Heart left ventricle (tissue), 16 donors: ENCODE data around the gene PAEP. TPM values are rescaled to one million over a fixed set of nuclear protein-coding genes. Genes with fewer than 3 reads are reported as not detected.

Experiments used
- ATAC-seq, 4 donors: fragments of 200-7000 bp; cut with Tn5 transposase; one replicate each; pipeline ENCODE4 v1.9.1; 2020 to 2022; ENCODE audit warnings: moderate library complexity in 4 of 4, mild to moderate bottlenecking in 3 of 4, moderate number of reproducible peaks in 1 of 4
- DNase-seq, 5 donors: peaks; one replicate each; pipeline ENCODE4 v3.0.0-alpha.2; 2020
- H3K27ac ChIP-seq, 12 donors: fragments of 200-600 bp; sonication (generic) in 4 of 12; one replicate each; pipeline versions ENCODE4 v1.5.0 to v1.8.0; 2016 to 2022; ENCODE audit warnings: mild to moderate bottlenecking in 2 of 12
- H3K27me3 ChIP-seq, 9 donors: fragments of 200-600 bp; sonication (generic) in 2 of 9; one replicate each; pipeline versions ENCODE4 v1.5.1 to v1.8.0; 2016 to 2022; ENCODE audit warnings: mild to moderate bottlenecking in 3 of 9
- H3K36me3 ChIP-seq, 9 donors: fragments of 200-600 bp; sonication (generic) in 2 of 9; one replicate each; pipeline versions ENCODE4 v1.5.0 to v1.8.0; 2018 to 2022; ENCODE audit warnings: mild to moderate bottlenecking in 2 of 9
- H3K4me1 ChIP-seq, 12 donors: fragments of 200-600 bp; sonication (generic) in 4 of 12; one replicate each; pipeline versions ENCODE4 v1.5.0 to v1.8.0; 2016 to 2022; ENCODE audit warnings: mild to moderate bottlenecking in 3 of 12
- H3K4me3 ChIP-seq, 12 donors: fragments of 200-600 bp; sonication (generic) in 4 of 12; one replicate each; pipeline versions ENCODE4 v1.5.0 to v1.8.0; 2017 to 2022; ENCODE audit warnings: mild to moderate bottlenecking in 9 of 12, moderate library complexity in 4 of 12
- H3K9me3 ChIP-seq, 12 donors: fragments of 200-600 bp; sonication (generic) in 4 of 12; one replicate each; pipeline versions ENCODE4 v1.5.0 to v1.8.0; 2016 to 2022; ENCODE audit warnings: mild to moderate bottlenecking in 1 of 12
- CTCF ChIP-seq, 12 donors: fragments of 200-600 bp; sonication (generic) in 4 of 12; IDR thresholded peaks; one replicate each; pipeline versions ENCODE4 v1.5.0 to v1.8.0; 2018 to 2022; ENCODE audit warnings: antibody characterized with exemption in 12 of 12, mild to moderate bottlenecking in 5 of 12
- POLR2A ChIP-seq, 2 donors: fragments of 450-650 bp; IDR thresholded peaks; one replicate each; pipeline ENCODE4 v1.6.1; 2017; ENCODE audit warnings: antibody characterized with exemption in 2 of 2, mild to moderate bottlenecking in 2 of 2, moderate library complexity in 2 of 2
- WGBS, 4 donors: extraction: QIAGEN DNeasy Blood & Tissue Kit in 2 of 4; methylation state at CpG; one replicate each; pipeline versions ENCODE4 v1.1.5 to v1.1.7; 2013 to 2018; 5-methylcytosine and 5-hydroxymethylcytosine counted together
- intact Hi-C, 10 donors: fragments of 100-400 bp; cut with DNase I; formaldehyde crosslinking; loops; one replicate each; pipeline versions ENCODE4 v1.11.1 to v1.14.2; 2022
- polyA plus RNA-seq, 2 donors: library from polyadenylated mRNA; stranded (reverse); fragments of 200-250 nt; gene quantifications; one replicate each; pipeline ENCODE4 v1.2.3, GENCODE V29; 2013
- total RNA-seq, 9 donors: library from RNA; depleted of rRNA in 2 of 9; stranded (reverse); fragments of >200 nt in 2 of 9; fragmentation: NEBNext Ultra II Directional in 3 of 9; extraction: Animal tissue kit (Norgen Biotek cat#: 25700) in 3 of 9; gene quantifications; one replicate each; pipeline versions ENCODE4 v1.1.0 to v1.2.4, GENCODE V29; 2016 to 2023
- donor health status: ischemic (EF 13 %, LVEDD 7.1; RV severe dilation, severe dysfunction).
- donor health status: healthy with polysubstance abuse.
- donor health status: DM: no; HTN: yes; CAD: no.
- donor health status: DM: no; HTN: no; CAD: no.
- donor health status: ischemic (EF 25% LVEDD 6.9; RV normal size, moderate dysfunction).
- donor health status: ischemic (EF 25% LVEDD 5.7; RV mildly dilated, moderate dysfunction).
- donor health status: healthy.
- donor health status: DM: yes; HTN: yes; CAD: no.
- donor health status: ischemic (EF 35%, LVEDD 5.7; RV mildly dilated, moderate dysfunction).
- donor health status: nonischemic (EF 11% LVEDD 7.7; RV severe dilation, severe dysfunction).
- donor health status: DM: yes; HTN: yes; CAD: no.
- donor health status: PGD.
- donor health status: ischemic (EF 29% LVEDD 5.4; RV normal size, mild dysfunction).
- donor health status: nonischemic (EF 23%, LVEDD 6.1; RV moderate dilation, normal function).

PAEP gene
- total and polyA plus RNA-seq, 11 donors = not detected

GRCh38 chr9:135514342-135515082 lies 47.0 kb upstream of the PAEP start:
- Histone ChIP-seq H3K36me3 (no peaks in the 10 kb centered on the region), H3K4me1 (no peaks in the 10 kb centered on the region), H3K4me3 (no peak overlapping the region), H3K9me3 (peaks cover 0 to 10% (median 3%) of the 10 kb centered on the region in 12 donors), H3K27me3 (no peaks in the 10 kb centered on the region), H3K27ac (no peak overlapping the region)
- DNase-seq = peak in 2 of 5 donors; percentile 5 to 26
- intact Hi-C loops = no loop called here
- TF ChIP-seq CTCF (IDR thresholded peaks at IDR 0.05) = no peak
- no peak for TF ChIP-seq POLR2A (IDR thresholded peaks at IDR 0.05)
- 78 to 88% (median 83%) methylated on average over 13 to 17 of the region's 17 CpGs for WGBS, 4 donors
- no peak for ATAC-seq

DNA sequence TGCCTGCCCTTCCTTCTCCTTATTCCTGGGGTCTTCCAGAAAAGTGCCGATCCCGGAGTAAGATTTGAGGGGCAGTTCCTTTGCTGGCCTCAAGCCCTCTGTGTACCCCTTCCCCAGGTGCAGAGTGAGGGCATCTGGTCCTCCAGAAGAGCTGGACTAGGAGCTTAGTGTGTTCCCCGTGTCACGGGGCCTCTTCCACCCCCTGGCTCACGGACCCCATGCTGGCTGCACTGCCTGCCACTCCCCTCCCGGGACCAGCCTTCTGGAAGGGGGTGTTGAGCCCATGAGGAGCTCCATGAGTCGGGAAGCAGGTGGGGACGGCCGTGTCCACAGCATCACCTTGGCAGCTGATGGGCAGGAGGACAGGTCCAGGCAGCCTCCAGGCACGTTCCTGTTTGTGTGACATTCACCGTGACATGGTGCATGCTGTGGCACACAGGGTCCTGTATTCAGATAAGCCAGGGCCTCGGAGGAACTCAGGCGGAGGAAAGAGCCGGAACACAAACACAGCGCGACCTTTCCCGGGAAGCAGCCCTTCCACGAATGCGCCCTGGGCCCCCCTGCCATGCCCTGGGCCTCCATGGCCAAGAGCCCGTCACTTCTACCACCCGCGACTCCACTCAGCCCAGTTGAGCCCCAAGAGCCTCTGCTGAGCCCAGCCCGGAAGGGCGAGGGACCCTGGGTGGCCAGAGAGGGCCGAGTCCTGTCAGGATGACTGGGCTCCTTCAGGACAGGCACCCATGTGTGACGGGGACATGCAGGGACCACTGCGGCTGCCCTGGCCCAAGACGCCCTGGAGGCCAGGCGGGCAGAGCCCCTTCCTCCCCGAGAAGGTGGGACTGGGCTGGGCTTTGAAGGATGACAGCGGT lies 46.2 kb upstream of the PAEP start:
- Histone ChIP-seq H3K27me3 (no peaks in the 10 kb centered on the region), H3K4me1 (no peaks in the 10 kb centered on the region), H3K9me3 (peaks cover 0 to 2% (median 0%) of the 10 kb centered on the region in 12 donors), H3K36me3 (no peaks in the 10 kb centered on the region), H3K27ac (no peak overlapping the region), H3K4me3 (no peak overlapping the region)
- no peak for TF ChIP-seq POLR2A (IDR thresholded peaks at IDR 0.05)
- TF ChIP-seq CTCF (IDR thresholded peaks at IDR 0.05) = no peak
- ATAC-seq (no peak), DNase-seq (peak in 2 of 5 donors; percentile 14 to 47)
- intact Hi-C loops = no loop called here
- WGBS, 4 donors = 81 to 91% (median 85%) methylated on average over 30 to 31 of the region's 31 CpGs

GRCh38 chr9:135516132-135516860 lies 45.3 kb upstream of the PAEP start:
- no peak for TF ChIP-seq POLR2A (IDR thresholded peaks at IDR 0.05)
- TF ChIP-seq CTCF (IDR thresholded peaks at IDR 0.05) = no peak
- no peak overlapping the region for H3K4me3 ChIP-seq
- ATAC-seq (peak in 1 of 4 donors; percentile 79), DNase-seq (peak in 2 of 5 donors; percentile 17 to 45)
- H3K27ac ChIP-seq = no peak overlapping the region
- 63 to 68% (median 65%) methylated on average over 19 to 25 of the region's 25 CpGs for WGBS, 4 donors
- intact Hi-C loops = no loop called here
- peaks cover 0 to 4% (median 0%) of the 10 kb centered on the region in 9 donors for H3K27me3 ChIP-seq
- no peaks in the 10 kb centered on the region for H3K9me3 ChIP-seq
- H3K36me3 ChIP-seq = no peaks in the 10 kb centered on the region
- no peaks in the 10 kb centered on the region for H3K4me1 ChIP-seq
